ENCODE results near the gene LAMA5. TPM values are rescaled to one million over a fixed set of nuclear protein-coding genes. Genes with fewer than 3 reads are reported as not detected.
"Not testable (repeated sequence)": the region's sequence is repeated elsewhere in the genome, so short reads cannot be mapped to it uniquely, and the experiment has no call there.

The LAMA5 gene
- total RNA-seq, 1 donor from 2014 or later, result 5.4 TPM

- no peak for DNase-seq (ENCODE audit: low read depth in 2 of 2)
Measured at GRCh38 chr20:62390317-62391164, 23.4 kb upstream of the LAMA5 start.

GRCh38 chr20:62389601-62390087 lies 22.5 kb upstream of the LAMA5 start:
- DNase-seq (ENCODE audit: low read depth in 2 of 2), result no peak

DNA sequence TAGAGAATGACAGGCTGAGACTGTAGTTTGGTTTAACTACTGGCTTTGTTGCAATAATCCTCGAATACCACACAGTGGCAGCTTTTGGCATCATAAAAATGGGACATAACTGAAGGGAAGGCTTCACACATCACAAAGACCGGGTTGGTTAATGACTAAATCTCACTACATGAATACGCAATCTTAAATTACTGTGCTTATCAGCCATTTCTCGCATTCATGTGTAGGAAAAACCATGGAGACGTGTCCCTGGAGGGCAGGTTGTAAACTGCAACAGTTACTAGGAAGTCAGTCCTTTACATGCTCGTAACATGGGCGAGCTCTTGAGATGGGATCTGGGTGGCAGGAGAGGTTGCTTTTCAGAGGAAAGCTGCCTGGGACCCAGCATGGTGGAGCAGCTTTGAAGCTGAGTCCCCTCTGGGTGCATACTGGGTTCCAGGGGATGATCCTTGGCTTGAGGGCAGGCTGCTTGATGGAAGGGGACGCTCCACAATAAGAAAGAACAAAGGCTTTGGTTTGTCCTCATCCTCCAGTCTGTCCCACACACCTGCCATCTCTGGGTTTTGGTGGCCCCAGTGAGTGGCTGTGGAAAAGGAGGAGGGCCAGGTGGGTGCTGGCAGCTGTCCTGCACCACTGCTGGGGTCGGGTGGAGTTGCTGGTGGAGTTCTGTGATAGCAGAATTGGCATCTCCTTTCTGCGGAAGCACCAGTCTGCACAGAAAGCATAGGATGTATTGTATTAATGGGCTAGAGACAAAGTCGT lies 21.9 kb upstream of the LAMA5 start:
- DNase-seq (ENCODE audit: low read depth in 2 of 2), result no peak

GRCh38 chr20:62387933-62388635 lies 21.0 kb upstream of the LAMA5 start:
- DNase-seq (ENCODE audit: low read depth in 2 of 2), result no peak

- no peak for DNase-seq (ENCODE audit: low read depth in 2 of 2)
Measured at GRCh38 chr20:62387219-62387913, 20.3 kb upstream of the LAMA5 start.

DNA sequence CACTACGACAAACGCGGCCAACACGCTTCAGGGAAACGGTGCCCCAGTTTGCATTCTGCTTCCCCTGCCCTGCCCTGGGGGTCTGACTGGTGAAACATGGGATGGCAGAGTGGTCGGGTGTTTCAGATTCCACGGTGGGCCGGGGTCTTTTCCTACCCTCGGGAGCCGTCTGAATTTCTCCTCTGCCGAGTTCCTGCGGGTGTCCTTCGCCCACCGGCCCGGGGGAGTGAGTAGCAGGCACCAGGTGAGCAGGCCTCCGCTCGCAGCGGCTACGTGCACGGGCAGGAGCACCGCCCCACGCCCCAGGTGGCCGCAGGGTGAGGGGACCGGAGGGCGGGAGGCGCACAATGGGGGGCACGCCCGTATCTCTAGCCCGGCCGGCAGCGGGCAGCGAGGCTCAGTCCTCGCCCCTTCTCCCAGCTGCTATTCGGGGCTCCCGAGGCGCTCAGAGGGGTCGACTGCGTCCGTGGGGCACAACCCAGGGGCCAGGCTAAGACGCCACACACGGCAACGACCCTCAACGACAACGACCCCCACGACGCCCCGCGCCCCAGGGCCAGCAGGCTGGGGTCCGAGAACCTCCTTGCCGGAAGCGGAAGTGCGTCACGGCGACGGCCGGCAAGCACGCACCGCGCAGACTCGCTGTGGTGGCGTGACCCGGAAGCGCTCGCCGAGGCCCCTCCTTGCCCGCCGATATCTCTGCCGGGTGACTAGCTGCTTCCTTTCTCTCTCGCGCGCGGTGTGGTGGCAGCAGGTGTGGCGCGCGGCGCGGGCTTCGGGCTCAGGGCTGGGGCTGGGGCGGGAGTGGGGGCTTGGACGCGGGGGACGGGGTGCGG lies 19.5 kb upstream of the LAMA5 start, which contains the start of gene RPS21:
Gene RPS21, plus strand, starts transcription at position 721 of the 836 bp plus-strand sequence. CDS start 236 bp downstream, outside the sequence.
- peak; percentile 94 to 96 for DNase-seq (ENCODE audit: low read depth in 2 of 2)

GRCh38 chr20:62382306-62383198 lies 15.4 kb upstream of the LAMA5 start:
- peak; percentile 80 to 89 for DNase-seq (ENCODE audit: low read depth in 2 of 2)

- DNase-seq (ENCODE audit: low read depth in 2 of 2), result no peak
Measured at GRCh38 chr20:62381842-62382241, 14.7 kb upstream of the LAMA5 start.

DNA sequence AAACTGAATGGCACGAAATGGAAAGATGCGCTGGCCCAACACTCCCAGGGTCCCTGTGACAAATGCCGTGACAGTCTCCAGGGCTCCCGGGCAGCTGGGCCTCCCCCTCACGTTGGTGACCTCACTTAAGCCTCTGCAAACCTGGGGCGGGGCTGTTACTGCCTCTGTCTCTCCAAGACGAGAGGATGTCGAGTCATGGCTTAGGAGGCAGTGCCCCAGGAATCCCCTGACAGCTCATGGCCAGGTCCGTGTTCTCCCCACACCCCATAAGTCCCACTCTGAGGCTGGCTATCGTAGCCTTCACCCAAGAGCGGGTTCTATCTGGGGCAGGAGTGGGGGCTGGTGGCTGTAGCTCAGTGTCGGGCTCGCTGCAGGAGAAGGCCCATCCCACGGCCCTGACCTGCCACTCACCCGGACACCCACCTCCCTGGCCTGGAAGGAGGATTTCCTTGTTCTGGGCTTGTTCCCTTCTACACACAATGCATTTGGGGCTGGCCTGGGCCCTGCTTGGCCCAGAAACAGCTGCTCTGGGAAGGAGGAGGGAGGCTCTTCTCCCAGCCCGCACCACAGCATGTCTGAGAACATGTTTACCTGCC lies 14.2 kb upstream of the LAMA5 start:
- peak in 1 of 2 donors; percentile 47 for DNase-seq (ENCODE audit: low read depth in 2 of 2)

DNA sequence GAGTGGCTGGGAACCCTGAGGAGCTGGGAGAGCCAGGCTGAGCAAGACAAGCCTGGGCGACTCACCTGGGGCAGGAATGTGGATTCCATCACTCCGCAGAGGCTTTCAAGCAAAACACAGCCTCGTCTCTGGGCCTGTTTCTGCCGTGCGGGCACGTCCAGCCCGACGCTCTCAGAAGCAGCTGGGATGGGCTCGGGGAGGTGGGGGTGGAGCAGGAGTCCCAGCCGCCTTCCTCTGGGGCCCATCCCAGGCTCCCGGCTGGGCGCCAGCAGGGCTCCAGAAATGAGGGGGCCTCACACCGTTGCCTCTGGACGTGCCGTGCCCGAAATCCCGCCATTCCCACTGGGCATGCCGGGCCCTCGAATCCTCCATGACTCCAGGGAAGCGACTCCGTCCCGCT lies 11.1 kb upstream of the LAMA5 start:
- DNase-seq (ENCODE audit: low read depth in 2 of 2), result no peak

GRCh38 chr20:62377615-62378178 lies 10.6 kb upstream of the LAMA5 start:
- no peak for DNase-seq (ENCODE audit: low read depth in 2 of 2)

- no peak for DNase-seq (ENCODE audit: low read depth in 2 of 2)
Measured at GRCh38 chr20:62377064-62377461, 10.0 kb upstream of the LAMA5 start.

DNA sequence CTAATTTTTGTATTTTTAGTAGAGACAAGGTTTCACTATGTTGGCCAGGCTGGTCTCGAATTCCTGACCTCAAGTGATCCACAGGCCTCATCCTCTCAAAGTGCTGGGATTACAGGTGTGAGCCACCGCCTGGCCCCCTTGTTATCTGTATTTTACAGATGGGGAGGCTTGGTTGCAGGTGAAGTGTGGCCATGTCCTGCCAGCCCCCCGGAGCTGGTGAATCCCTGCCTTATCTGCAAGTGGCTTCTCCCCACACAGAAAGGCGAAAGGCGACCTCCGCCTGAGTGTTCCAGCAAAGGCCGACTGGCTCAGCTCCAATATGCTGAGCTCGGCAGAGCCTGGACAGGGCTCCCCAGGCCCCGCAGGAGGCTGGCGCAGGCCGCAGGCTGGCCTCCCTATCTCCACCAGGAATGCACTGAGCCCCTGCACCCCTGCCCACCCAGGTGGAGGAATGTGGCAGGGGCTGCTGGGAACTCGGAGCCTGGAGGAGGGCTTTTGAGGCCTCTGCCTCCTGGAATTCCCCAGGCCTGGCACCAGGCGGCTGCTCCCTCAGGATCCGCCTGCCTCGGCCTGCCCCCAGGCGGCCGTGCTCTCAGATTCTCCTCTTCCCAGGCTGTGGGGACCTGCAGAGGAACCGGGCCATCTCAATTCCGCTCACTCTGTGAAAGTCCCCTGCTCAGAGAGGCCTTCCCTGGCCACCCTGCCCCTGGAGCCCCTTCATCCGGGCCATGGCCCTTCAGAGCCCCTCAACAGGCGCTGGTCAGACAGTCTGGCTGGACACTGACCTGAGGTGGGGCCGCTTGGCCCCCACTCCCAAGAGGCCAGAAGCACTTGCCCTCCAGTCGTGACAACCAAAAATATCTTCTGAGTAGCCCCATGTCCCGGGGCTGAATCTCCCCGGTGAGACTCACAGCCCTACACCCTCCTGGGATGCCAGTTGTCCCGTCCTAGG lies 9.3 kb upstream of the LAMA5 start:
- peak in 1 of 2 donors; percentile 69 for DNase-seq (ENCODE audit: low read depth in 2 of 2)

- DNase-seq (ENCODE audit: low read depth in 2 of 2), result no peak
Measured at GRCh38 chr20:62374331-62375152, 7.4 kb upstream of the LAMA5 start.

DNA sequence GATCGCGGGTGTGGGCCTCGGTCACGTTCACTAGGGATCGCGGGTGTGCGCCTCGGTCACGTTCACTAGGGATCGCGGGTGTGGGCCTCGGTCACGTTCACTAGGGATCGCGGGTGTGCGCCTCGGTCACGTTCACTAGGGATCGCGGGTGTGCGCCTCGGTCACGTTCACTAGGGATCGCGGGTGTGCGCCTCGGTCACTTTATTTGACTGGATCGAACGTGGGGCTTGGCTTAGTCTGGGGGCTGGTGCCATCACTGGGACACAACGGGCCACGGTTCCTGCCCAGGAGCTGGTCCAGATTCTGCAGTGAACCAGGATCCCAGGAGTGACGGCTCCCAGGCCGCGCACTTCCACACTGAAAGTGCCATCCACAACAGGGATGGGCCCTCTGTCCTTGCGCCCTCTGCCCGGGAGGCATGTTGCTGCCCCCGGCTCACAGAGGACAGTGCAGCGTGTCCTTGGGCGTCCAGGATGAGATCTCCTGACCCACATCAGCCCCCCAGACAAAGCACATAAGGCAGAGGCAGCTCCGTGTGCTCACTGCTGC lies 6.6 kb upstream of the LAMA5 start:
- not testable (repeated sequence) for DNase-seq (ENCODE audit: low read depth in 2 of 2)
